Measurements from ENCODE around the gene PTPRN2.

GRCh38 chr7:157644946-157645345 is 942.7 kb downstream of the PTPRN2 start:
- TF ChIP-seq POLR2A (IDR thresholded peaks at IDR 0.05), result no peak
- TF ChIP-seq CTCF (IDR thresholded peaks at IDR 0.05), result no peak
